GM13976 (cell line): ENCODE measurements around the gene BDP1.
"Not testable (repeated sequence)": the region's sequence is repeated elsewhere in the genome, so short reads cannot be mapped to it uniquely, and the experiment has no call there.

Experiments used
- DNase-seq: peaks from one replicate; pipeline ENCODE4 v3.0.0; 2012; ENCODE audit warnings: low spot score
- CTCF ChIP-seq: IDR thresholded peaks from 2 replicates; pipeline ENCODE4 v1.5.1; 2012; ENCODE audit warnings: borderline replicate concordance, mild to moderate bottlenecking; ENCODE audit not compliant: insufficient read depth; ENCODE audit errors: extremely low read depth, missing control alignments, control extremely low read depth
- in situ Hi-C: fragments of 300-500 bp; cut with MboI; formaldehyde crosslinking; loops from one replicate; pipeline ENCODE4 v1.12.0; 2022; ENCODE audit warnings: low sequenced_read_pairs, mixed read lengths, inconsistent platforms; ENCODE audit not compliant: unreplicated experiment

Gene BDP1

DNA sequence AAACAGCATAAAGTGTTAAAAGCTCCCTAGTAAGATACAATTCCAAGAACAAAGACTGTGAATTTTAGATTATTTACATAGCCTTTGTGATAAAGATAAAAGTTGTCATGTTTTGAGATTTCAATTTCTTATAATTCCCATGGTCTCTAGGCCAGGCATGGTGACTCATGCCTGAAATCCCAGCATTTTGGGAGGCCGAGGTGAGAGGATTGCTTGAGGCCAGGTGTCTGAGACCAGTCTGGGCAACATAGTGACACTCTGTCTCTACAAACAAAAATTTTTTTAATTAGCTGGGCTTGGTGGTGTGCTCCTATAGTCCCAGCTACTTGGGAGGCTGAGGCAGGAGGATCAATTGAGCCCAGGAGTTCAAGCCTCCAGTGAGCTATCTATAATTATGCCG, 48.1 kb downstream of the BDP1 start:
- TF ChIP-seq CTCF: no peak
- no peak for DNase-seq
- in situ Hi-C loops: no loop called here

DNA sequence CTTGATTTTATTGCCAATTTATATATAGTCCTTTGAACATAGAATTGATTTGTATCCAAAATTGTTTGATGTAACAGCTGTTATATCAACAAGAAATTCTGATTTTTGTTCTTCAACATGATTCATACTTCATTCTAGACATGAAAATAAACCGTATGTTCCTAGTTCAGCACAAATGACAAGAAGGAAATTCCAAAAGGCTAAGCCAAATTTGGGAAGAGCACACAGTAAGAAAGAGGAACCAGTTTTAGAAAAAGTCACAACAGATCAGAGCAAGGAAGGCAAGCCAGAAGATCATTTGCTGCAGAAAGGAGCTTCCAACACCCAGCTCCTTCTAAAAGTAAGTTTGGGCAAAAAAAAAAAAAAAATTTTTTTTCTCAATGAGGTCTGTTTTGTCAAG, 66.7 kb downstream of the BDP1 start:
- no peak for TF ChIP-seq CTCF
- DNase-seq: no peak
- in situ Hi-C loops: no loop called here

GRCh38 chr5:71525611-71526010, 70.2 kb downstream of the BDP1 start:
- in situ Hi-C loops, DNase-seq: not testable (repeated sequence)

- no peak for DNase-seq
- no peak for TF ChIP-seq CTCF
- in situ Hi-C loops: no loop called here
Measured at GRCh38 chr5:71528206-71528605, 72.8 kb downstream of the BDP1 start.

DNA sequence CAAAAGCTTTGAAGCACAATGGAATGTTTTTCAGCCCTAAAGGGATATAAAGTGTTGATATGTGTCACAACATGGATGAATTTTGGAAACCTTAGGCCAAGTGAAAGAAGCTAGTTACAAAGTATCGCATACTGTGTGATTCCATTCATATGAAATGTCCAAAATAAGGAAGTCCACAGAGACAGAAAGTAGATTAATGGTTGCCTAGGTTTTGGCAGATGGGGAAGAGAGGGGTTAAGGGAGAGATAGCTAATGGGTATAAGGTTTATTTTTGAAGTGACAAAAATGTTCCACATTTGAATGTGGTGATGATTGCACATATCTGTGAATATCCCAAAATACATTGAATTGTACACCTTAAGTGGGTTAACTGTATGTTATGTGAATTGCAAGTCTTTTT, 74.2 kb downstream of the BDP1 start:
- no peak for DNase-seq
- no peak for TF ChIP-seq CTCF
- in situ Hi-C loops: no loop called here

DNA sequence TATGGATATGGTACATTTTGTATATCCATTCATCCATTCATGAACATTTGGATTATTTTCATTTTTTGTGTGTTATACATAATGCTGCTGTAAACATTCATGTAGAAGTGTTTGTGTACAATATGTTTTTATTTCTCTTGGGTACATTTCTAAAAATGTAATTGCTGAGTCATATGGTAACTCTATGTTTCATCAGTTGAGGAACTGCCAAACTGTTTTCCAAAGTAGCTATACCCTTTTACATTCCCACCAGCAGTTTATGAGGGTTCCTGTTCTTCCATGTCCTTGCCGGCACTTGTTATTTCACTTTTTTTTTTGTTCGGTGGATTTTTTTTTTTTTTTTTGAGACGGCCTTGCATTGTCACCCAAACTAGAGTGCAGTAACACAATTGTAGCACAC, 77.7 kb downstream of the BDP1 start:
- no peak for DNase-seq
- in situ Hi-C loops: no loop called here
- no peak for TF ChIP-seq CTCF

DNA sequence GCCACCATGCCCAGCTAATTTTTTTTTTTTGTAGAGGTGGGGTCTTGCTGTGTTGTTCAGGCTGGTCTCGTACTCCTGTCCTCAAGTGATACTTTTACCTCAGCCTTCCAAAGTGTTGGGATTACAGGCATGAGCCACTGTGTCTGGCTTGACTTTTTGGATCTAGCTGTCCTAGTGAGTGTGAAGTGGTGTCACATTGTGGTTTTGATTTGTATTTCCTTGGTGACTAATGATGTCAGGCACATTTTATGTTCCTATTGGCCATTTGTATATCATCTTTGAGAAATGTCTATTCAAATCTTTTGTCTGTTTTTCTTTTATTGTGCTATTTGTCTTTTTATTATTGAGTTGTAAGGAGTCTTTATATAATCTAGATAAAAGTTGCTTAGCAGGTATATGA, 78.2 kb downstream of the BDP1 start:
- DNase-seq: peak; percentile 35
- in situ Hi-C loops: no loop called here

More for the DNA sequence above, 78.2 kb downstream of the BDP1 start:
- no peak for TF ChIP-seq CTCF
